ENCODE data around the gene MBD3L2. TPM values are rescaled to one million over a fixed set of nuclear protein-coding genes. Genes with fewer than 3 reads are reported as not detected.

MBD3L2 gene
- total and polyA plus RNA-seq, 9 of the 15 experiments (the other 6 are each of a cell fraction or from before 2014, with no cell fraction given): not detected

GRCh38 chr19:7076151-7076550 is 27.0 kb downstream of the MBD3L2 start:
- no peak for FAIRE-seq
- no peak overlapping the region for H2AFZ ChIP-seq (ENCODE audit: low read depth, low read length)
- H4K20me1 ChIP-seq (replicated peaks; ENCODE audit: control insufficient read depth, insufficient read depth, low read length): no peaks in the 10 kb centered on the region
- intact Hi-C loops (cut with micrococcal nuclease) (no loop called here), in situ Hi-C loops (cut with MboI) (no loop called here)
- H3K4me3 ChIP-seq: no peak overlapping the region
- H3K27ac ChIP-seq (ENCODE audit: extremely low read depth, low read depth, low read length): no peak overlapping the region
- 98% methylated on average over 6 of the region's 6 CpGs for WGBS (ENCODE audit: insufficient coverage, low coverage, missing lambda C conversion rate)
- no peaks in the 10 kb centered on the region for H3K4me1 ChIP-seq (replicated peaks in 1 of 2; ENCODE audit: control insufficient read depth in 2 of 2, insufficient read depth in 2 of 2, low read length in 2 of 2)
- no peaks in the 10 kb centered on the region for H3K27me3 ChIP-seq (ENCODE audit: control insufficient read depth in 2 of 2, insufficient read depth in 2 of 2, low read length in 2 of 2)
- POLR2A ChIA-PET: no interaction called here
- H3K9ac ChIP-seq (ENCODE audit: insufficient read depth in 1 of 2, low read depth in 2 of 2, low read length in 2 of 2): no peak overlapping the region
- no peak for DNase-seq (ENCODE audit: extremely low read depth in 1 of 4, low spot score in 3 of 4)
- no peaks in the 10 kb centered on the region for H3K9me1 ChIP-seq (ENCODE audit: control insufficient read depth, insufficient read depth, low read length)
- peaks cover 20% of the 10 kb centered on the region for H3K9me3 ChIP-seq (replicated peaks; ENCODE audit: control insufficient read depth, insufficient read depth, low read depth, low read length)
- BruUV-seq (replicated peaks): no TSS peak
- H3K4me2 ChIP-seq (ENCODE audit: insufficient read depth, low read length): no peak overlapping the region
- TF ChIP-seq MEF2D (tag; conservative IDR thresholded peaks at IDR 0.05; ENCODE audit: low read depth) (no peak), ZBTB26 (CRISPR knock-in tag; IDR thresholded peaks at IDR 0.05) (no peak), ZNF232 (CRISPR knock-in tag; IDR thresholded peaks at IDR 0.05) (no peak), FOXJ3 (CRISPR knock-in tag; IDR thresholded peaks at IDR 0.05) (no peak), BRD9 (IDR thresholded peaks at IDR 0.05; ENCODE audit: low read depth, partially characterized antibody) (no peak), EP400 (IDR thresholded peaks at IDR 0.05) (no peak), ZNF133 (CRISPR knock-in tag; IDR thresholded peaks at IDR 0.05) (no peak)
- TF ChIP-seq, protein P1, sequence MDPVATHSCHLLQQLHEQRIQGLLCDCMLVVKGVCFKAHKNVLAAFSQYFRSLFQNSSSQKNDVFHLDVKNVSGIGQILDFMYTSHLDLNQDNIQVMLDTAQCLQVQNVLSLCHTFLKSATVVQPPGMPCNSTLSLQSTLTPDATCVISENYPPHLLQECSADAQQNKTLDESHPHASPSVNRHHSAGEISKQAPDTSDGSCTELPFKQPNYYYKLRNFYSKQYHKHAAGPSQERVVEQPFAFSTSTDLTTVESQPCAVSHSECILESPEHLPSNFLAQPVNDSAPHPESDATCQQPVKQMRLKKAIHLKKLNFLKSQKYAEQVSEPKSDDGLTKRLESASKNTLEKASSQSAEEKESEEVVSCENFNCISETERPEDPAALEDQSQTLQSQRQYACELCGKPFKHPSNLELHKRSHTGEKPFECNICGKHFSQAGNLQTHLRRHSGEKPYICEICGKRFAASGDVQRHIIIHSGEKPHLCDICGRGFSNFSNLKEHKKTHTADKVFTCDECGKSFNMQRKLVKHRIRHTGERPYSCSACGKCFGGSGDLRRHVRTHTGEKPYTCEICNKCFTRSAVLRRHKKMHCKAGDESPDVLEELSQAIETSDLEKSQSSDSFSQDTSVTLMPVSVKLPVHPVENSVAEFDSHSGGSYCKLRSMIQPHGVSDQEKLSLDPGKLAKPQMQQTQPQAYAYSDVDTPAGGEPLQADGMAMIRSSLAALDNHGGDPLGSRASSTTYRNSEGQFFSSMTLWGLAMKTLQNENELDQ (CRISPR knock-in tag; IDR thresholded peaks at IDR 0.05; ENCODE audit: borderline replicate concordance): no peak
- H3K79me2 ChIP-seq (ENCODE audit: control insufficient read depth, insufficient read depth, low read length): no peaks in the 10 kb centered on the region
- CTCF ChIA-PET (ENCODE audit: low intra/inter-chr PET ratio): no interaction called here
- no peak for ATAC-seq
- peaks cover 86% of the 10 kb centered on the region for H3K36me3 ChIP-seq (ENCODE audit: control insufficient read depth, insufficient read depth, low read length)
